ENCODE results near the gene UMAD1. TPM values are rescaled to one million over a fixed set of nuclear protein-coding genes. Genes with fewer than 3 reads are reported as not detected.

The UMAD1 gene
- total and polyA plus RNA-seq, 2 donors from 2014 or later = 18.0 to 20.3 TPM

DNA sequence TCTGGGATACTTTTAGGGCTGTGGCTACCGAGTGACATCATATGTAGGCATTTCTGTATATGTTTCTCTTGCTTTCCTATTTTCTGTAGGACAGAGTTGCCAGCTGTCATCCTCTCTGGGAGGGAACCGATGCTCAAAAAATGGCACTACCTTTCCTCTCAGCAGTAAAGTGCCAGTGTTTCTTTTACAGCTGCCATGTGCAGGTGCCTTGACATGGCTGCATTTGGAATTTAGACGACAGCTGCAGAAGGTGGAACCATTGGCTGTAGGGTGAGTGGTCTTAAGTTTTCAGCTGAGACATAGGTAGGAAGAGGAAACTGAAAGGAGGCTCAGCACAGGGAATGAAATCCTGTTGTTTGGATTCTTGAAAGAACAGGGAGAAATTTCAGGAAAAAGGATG, 98.1 kb downstream of the UMAD1 start:
- H3K27me3 ChIP-seq (ENCODE audit: control insufficient read depth, insufficient read depth, low read length) = no peaks in the 10 kb centered on the region
- intact Hi-C loops (cut with DNase I) = no loop called here
- H3K4me3 ChIP-seq (ENCODE audit: low read length in 3 of 3) = no peak overlapping the region
- no peaks in the 10 kb centered on the region for H3K4me1 ChIP-seq (ENCODE audit: control insufficient read depth in 2 of 3, insufficient read depth in 2 of 3, low read depth in 1 of 3, low read length in 3 of 3)
- TF ChIP-seq, protein P1, sequence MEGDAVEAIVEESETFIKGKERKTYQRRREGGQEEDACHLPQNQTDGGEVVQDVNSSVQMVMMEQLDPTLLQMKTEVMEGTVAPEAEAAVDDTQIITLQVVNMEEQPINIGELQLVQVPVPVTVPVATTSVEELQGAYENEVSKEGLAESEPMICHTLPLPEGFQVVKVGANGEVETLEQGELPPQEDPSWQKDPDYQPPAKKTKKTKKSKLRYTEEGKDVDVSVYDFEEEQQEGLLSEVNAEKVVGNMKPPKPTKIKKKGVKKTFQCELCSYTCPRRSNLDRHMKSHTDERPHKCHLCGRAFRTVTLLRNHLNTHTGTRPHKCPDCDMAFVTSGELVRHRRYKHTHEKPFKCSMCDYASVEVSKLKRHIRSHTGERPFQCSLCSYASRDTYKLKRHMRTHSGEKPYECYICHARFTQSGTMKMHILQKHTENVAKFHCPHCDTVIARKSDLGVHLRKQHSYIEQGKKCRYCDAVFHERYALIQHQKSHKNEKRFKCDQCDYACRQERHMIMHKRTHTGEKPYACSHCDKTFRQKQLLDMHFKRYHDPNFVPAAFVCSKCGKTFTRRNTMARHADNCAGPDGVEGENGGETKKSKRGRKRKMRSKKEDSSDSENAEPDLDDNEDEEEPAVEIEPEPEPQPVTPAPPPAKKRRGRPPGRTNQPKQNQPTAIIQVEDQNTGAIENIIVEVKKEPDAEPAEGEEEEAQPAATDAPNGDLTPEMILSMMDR (IDR thresholded peaks at IDR 0.05; ENCODE audit: borderline replicate concordance, extremely low read depth, insufficient read depth) = no peak
- no peak for DNase-seq
- FAIRE-seq = no peak
- no peaks in the 10 kb centered on the region for H3K9me3 ChIP-seq (ENCODE audit: control insufficient read depth in 2 of 3, insufficient read depth in 1 of 3, low read length in 3 of 3)
- H3K27ac ChIP-seq (ENCODE audit: low read depth in 2 of 2, low read length in 2 of 2) = no peak overlapping the region
- no peak overlapping the region for H3K9ac ChIP-seq (ENCODE audit: low read length in 3 of 3)
- H3K36me3 ChIP-seq (ENCODE audit: control insufficient read depth in 2 of 3, insufficient read depth in 3 of 3, low read length in 3 of 3) = no peaks in the 10 kb centered on the region

DNA sequence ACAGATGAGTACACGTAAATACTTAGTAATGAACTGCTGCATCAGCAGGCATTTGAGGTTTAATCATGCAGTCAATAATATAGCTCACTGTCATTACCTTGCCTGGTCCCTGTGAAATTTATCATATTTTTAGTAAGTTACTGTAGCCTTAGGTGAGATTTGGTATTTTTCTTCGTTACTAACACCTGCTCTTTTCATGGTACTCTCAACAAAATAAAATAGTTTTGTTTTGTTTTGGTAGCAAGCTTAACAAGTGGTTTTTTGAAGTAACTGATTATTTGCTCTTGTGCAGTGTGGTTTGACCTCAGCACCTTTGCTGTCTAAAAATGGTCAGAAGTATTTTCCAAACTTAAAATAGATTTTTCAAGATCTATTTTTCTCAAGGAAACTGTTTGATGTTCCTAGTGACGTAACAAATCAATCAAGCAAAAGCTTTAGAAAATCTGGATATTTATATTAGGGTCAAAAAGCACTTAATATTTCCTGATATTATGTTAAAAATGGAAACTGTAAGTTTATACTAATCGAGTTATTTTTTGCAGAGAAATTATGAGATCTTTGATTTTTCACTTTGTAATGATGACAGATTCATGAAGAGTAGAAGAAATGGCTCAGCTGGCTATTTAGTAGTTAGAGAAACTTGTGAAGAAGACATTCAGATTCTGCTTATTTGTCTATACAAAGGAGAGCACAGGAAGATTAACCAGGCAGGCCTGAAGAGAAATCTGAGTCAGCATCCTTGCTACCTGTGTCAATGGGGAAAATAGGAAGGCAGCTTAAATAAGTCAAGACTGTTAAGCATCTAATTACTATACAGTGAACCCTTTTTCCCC, 98.9 kb downstream of the UMAD1 start:
- H3K27me3 ChIP-seq (ENCODE audit: control insufficient read depth, insufficient read depth, low read length) = no peaks in the 10 kb centered on the region
- H3K27ac ChIP-seq (ENCODE audit: low read depth in 2 of 2, low read length in 2 of 2) = no peak overlapping the region
- H3K9me3 ChIP-seq (ENCODE audit: control insufficient read depth in 2 of 3, insufficient read depth in 1 of 3, low read length in 3 of 3) = no peaks in the 10 kb centered on the region
- FAIRE-seq = no peak
- H3K4me1 ChIP-seq (ENCODE audit: control insufficient read depth in 2 of 3, insufficient read depth in 2 of 3, low read depth in 1 of 3, low read length in 3 of 3) = no peaks in the 10 kb centered on the region
- H3K36me3 ChIP-seq (ENCODE audit: control insufficient read depth in 2 of 3, insufficient read depth in 3 of 3, low read length in 3 of 3) = no peaks in the 10 kb centered on the region
- TF ChIP-seq, protein P1 (IDR thresholded peaks at IDR 0.05; ENCODE audit: borderline replicate concordance, extremely low read depth, insufficient read depth) = no peak
- H3K4me3 ChIP-seq (ENCODE audit: low read length in 3 of 3) = no peak overlapping the region
- DNase-seq = no peak
- H3K9ac ChIP-seq (ENCODE audit: low read length in 3 of 3) = no peak overlapping the region
- intact Hi-C loops (cut with DNase I) = no loop called here

DNA sequence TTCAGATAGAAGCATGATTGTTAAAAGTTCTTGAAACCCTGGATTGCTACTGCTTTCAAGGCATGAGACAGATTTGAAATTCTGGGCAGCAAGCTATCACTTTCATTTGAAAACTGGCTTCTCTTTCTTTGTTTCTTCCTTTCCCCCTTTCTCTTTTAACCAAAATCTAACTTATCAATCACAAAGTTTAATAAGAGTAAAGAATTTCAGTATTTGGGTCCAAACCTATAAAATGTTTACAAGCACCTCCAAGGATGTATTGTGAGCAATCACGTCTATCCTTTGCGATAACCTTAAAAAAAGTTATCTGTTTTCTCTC, 99.4 kb downstream of the UMAD1 start:
- Histone ChIP-seq H3K36me3 (ENCODE audit: control insufficient read depth in 2 of 3, insufficient read depth in 3 of 3, low read length in 3 of 3) (no peaks in the 10 kb centered on the region), H3K9ac (ENCODE audit: low read length in 3 of 3) (no peak overlapping the region), H3K9me3 (ENCODE audit: control insufficient read depth in 2 of 3, insufficient read depth in 1 of 3, low read length in 3 of 3) (no peaks in the 10 kb centered on the region), H3K27me3 (ENCODE audit: control insufficient read depth, insufficient read depth, low read length) (no peaks in the 10 kb centered on the region), H3K4me1 (ENCODE audit: control insufficient read depth in 2 of 3, insufficient read depth in 2 of 3, low read depth in 1 of 3, low read length in 3 of 3) (no peaks in the 10 kb centered on the region), H3K27ac (ENCODE audit: low read depth in 2 of 2, low read length in 2 of 2) (no peak overlapping the region), H3K4me3 (ENCODE audit: low read length in 3 of 3) (no peak overlapping the region)
- TF ChIP-seq, protein P1 (IDR thresholded peaks at IDR 0.05; ENCODE audit: borderline replicate concordance, extremely low read depth, insufficient read depth) = no peak
- no peak for DNase-seq
- intact Hi-C loops (cut with DNase I) = no loop called here
- no peak for FAIRE-seq
